ENCODE results near the gene C2CD2L. TPM values are rescaled to one million over a fixed set of nuclear protein-coding genes. Genes with fewer than 3 reads are reported as not detected.

The C2CD2L gene
- total RNA-seq, 1 experiment from 2014 or later: 6.4 TPM

DNA sequence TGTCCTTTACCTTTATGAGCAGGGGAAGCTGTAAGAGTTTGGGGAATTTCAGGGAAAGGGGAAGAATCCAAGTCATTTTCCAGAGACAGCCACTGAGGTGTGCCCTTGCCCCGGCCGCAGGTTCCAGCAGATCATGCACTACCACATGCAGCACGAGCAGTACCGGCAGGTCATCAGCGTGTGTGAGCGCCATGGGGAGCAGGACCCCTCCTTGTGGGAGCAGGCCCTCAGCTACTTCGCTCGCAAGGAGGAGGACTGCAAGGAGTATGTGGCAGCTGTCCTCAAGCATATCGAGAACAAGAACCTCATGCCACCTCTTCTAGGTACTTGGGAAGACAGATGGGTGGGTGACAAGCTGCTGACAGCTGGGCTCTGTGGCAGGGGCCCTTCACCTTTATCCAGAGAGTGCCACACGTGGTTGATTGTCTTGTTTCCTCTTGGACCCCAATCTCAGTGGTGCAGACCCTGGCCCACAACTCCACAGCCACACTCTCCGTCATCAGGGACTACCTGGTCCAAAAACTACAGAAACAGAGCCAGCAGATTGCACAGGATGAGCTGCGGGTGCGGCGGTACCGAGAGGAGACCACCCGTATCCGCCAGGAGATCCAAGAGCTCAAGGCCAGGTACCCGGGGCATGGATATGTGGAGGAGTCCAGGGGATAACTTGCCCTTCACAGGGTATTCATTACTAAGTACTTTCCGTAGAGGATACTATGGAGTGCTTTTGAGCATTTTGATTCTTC is 28.3 kb upstream of the C2CD2L start:
- TF ChIP-seq, protein P1, sequence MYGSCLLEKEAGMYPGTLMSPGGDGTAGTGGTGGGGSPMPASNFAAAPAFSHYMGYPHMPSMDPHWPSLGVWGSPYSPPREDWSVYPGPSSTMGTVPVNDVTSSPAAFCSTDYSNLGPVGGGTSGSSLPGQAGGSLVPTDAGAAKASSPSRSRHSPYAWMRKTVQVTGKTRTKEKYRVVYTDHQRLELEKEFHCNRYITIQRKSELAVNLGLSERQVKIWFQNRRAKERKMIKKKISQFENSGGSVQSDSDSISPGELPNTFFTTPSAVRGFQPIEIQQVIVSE (CRISPR knock-in tag; IDR thresholded peaks at IDR 0.05; ENCODE audit: borderline replicate concordance): no peak
- TF ChIP-seq, protein P2, sequence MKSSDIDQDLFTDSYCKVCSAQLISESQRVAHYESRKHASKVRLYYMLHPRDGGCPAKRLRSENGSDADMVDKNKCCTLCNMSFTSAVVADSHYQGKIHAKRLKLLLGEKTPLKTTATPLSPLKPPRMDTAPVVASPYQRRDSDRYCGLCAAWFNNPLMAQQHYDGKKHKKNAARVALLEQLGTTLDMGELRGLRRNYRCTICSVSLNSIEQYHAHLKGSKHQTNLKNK (CRISPR knock-in tag; IDR thresholded peaks at IDR 0.05): no peak
- TF ChIP-seq, protein P3, sequence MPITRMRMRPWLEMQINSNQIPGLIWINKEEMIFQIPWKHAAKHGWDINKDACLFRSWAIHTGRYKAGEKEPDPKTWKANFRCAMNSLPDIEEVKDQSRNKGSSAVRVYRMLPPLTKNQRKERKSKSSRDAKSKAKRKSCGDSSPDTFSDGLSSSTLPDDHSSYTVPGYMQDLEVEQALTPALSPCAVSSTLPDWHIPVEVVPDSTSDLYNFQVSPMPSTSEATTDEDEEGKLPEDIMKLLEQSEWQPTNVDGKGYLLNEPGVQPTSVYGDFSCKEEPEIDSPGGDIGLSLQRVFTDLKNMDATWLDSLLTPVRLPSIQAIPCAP (CRISPR knock-in tag; IDR thresholded peaks at IDR 0.05): no peak
- TF ChIP-seq, protein P4, sequence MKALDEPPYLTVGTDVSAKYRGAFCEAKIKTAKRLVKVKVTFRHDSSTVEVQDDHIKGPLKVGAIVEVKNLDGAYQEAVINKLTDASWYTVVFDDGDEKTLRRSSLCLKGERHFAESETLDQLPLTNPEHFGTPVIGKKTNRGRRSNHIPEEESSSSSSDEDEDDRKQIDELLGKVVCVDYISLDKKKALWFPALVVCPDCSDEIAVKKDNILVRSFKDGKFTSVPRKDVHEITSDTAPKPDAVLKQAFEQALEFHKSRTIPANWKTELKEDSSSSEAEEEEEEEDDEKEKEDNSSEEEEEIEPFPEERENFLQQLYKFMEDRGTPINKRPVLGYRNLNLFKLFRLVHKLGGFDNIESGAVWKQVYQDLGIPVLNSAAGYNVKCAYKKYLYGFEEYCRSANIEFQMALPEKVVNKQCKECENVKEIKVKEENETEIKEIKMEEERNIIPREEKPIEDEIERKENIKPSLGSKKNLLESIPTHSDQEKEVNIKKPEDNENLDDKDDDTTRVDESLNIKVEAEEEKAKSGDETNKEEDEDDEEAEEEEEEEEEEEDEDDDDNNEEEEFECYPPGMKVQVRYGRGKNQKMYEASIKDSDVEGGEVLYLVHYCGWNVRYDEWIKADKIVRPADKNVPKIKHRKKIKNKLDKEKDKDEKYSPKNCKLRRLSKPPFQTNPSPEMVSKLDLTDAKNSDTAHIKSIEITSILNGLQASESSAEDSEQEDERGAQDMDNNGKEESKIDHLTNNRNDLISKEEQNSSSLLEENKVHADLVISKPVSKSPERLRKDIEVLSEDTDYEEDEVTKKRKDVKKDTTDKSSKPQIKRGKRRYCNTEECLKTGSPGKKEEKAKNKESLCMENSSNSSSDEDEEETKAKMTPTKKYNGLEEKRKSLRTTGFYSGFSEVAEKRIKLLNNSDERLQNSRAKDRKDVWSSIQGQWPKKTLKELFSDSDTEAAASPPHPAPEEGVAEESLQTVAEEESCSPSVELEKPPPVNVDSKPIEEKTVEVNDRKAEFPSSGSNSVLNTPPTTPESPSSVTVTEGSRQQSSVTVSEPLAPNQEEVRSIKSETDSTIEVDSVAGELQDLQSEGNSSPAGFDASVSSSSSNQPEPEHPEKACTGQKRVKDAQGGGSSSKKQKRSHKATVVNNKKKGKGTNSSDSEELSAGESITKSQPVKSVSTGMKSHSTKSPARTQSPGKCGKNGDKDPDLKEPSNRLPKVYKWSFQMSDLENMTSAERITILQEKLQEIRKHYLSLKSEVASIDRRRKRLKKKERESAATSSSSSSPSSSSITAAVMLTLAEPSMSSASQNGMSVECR (CRISPR knock-in tag; IDR thresholded peaks at IDR 0.05; ENCODE audit: borderline replicate concordance): no peak
- TF ChIP-seq ZNF232 (CRISPR knock-in tag; IDR thresholded peaks at IDR 0.05) (no peak), CBFB (CRISPR knock-in tag; IDR thresholded peaks at IDR 0.05; ENCODE audit: low read depth) (no peak), TEAD4 (CRISPR knock-in tag; IDR thresholded peaks at IDR 0.05) (no peak), ZNF396 (CRISPR knock-in tag; IDR thresholded peaks at IDR 0.05; ENCODE audit: borderline replicate concordance) (no peak)
- Mint-ChIP-seq H3K27ac (no peak overlapping the region), H3K4me3 (no peak overlapping the region), H3K9me3 (no peaks in the 10 kb centered on the region), H3K27me3 (ENCODE audit: low read depth) (no peaks in the 10 kb centered on the region), H3K4me1 (no peaks in the 10 kb centered on the region), H3K36me3 (peaks cover 40% of the 10 kb centered on the region)
- CTCF ChIA-PET: interaction anchor here (0.9 kb wide), 1 partner anchor 259 kb away, joined by 3 read pairs; no protein-coding TSS in a partner anchor
- POLR2A ChIA-PET: no interaction called here
- no peak for DNase-seq (ENCODE audit: low spot score)
- ATAC-seq: no peak

- peaks cover 3% of the 10 kb centered on the region; the same call in 1 of the 2 replicates for H3K4me1 Mint-ChIP-seq
- H3K4me3 Mint-ChIP-seq: no peak overlapping the region
- CTCF ChIA-PET: interaction anchor here (1.0 to 1.3 kb wide), 2 partner anchors 14 to 26 kb away, joined by 3 read pairs; partner anchors contain the start of gene VPS11
- H3K9me3 Mint-ChIP-seq: no peaks in the 10 kb centered on the region
- H3K27ac Mint-ChIP-seq: no peak overlapping the region
- H3K27me3 Mint-ChIP-seq (ENCODE audit: low read depth): no peaks in the 10 kb centered on the region
- no peak for ATAC-seq
- POLR2A ChIA-PET: no interaction called here
- H3K36me3 Mint-ChIP-seq: peaks cover 37% of the 10 kb centered on the region
- TF ChIP-seq, protein P5, sequence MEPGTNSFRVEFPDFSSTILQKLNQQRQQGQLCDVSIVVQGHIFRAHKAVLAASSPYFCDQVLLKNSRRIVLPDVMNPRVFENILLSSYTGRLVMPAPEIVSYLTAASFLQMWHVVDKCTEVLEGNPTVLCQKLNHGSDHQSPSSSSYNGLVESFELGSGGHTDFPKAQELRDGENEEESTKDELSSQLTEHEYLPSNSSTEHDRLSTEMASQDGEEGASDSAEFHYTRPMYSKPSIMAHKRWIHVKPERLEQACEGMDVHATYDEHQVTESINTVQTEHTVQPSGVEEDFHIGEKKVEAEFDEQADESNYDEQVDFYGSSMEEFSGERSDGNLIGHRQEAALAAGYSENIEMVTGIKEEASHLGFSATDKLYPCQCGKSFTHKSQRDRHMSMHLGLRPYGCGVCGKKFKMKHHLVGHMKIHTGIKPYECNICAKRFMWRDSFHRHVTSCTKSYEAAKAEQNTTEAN (CRISPR knock-in tag; IDR thresholded peaks at IDR 0.05): no peak
- TF ChIP-seq IRF2 (CRISPR knock-in tag; IDR thresholded peaks at IDR 0.05; ENCODE audit: borderline replicate concordance, low read depth): no peak
- no peak for DNase-seq (ENCODE audit: low spot score)
Observed at GRCh38 chr11:119081682-119082260, 25.4 kb upstream of the C2CD2L start.
